GM12801 (cell line): ENCODE measurements around the gene PRKN.

Experiments used
- TF ChIP-seq, protein P1 (sequence below): IDR thresholded peaks from one replicate; pipeline ENCODE4 v1.5.1; 2011; ENCODE audit warnings: control low read depth; ENCODE audit not compliant: insufficient read length; ENCODE audit errors: extremely low read depth

The PRKN gene

DNA sequence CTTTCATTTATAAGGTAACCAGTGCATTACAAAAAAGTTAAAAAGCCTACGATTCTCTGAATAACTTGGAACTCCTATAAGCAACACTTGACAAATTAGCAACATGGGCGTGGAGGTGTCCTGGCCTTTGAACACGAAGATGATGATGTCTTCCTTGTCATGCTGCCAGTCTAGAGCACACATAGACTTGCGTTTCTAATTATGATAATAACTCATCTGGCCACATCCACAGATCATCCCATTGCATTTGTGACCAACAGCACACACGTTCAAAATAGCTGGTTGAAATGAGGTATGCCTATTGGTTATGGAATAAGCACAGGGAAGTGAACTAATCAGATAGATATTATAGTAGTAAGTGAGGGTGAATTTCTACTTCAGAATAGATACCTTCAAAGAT lies 608.9 kb downstream of the PRKN start:
- TF ChIP-seq, protein P1, sequence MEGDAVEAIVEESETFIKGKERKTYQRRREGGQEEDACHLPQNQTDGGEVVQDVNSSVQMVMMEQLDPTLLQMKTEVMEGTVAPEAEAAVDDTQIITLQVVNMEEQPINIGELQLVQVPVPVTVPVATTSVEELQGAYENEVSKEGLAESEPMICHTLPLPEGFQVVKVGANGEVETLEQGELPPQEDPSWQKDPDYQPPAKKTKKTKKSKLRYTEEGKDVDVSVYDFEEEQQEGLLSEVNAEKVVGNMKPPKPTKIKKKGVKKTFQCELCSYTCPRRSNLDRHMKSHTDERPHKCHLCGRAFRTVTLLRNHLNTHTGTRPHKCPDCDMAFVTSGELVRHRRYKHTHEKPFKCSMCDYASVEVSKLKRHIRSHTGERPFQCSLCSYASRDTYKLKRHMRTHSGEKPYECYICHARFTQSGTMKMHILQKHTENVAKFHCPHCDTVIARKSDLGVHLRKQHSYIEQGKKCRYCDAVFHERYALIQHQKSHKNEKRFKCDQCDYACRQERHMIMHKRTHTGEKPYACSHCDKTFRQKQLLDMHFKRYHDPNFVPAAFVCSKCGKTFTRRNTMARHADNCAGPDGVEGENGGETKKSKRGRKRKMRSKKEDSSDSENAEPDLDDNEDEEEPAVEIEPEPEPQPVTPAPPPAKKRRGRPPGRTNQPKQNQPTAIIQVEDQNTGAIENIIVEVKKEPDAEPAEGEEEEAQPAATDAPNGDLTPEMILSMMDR = no peak

DNA sequence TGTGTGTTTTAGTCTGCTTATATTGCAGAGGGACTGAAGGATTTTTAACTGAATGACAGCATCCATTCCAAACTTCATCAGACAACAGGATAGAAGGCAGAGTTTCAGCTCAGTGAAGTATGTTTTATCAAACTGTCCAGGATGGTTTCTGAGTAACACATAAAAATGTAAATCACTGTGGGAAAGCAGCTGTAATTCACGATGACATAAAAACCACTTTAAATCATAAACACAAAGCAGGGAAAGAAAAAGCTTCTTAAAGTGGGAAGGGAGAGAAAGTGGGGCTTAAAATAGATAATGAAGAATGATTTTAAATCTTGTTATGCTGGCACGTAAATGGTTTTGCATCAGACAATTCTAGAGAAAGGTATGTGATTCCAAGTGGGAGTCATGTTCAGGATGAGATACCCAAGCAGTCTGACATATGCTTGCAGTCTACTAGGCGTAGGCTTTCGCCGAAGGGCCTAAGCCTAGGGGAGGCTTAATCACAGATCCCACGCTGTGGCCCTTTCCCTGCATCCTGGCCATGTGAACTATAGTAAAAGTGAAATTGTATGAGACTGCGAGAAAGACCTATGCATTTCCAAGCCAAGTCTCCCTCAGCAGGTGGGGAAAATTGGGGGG lies 610.6 kb downstream of the PRKN start:
- TF ChIP-seq, protein P1 = no peak

DNA sequence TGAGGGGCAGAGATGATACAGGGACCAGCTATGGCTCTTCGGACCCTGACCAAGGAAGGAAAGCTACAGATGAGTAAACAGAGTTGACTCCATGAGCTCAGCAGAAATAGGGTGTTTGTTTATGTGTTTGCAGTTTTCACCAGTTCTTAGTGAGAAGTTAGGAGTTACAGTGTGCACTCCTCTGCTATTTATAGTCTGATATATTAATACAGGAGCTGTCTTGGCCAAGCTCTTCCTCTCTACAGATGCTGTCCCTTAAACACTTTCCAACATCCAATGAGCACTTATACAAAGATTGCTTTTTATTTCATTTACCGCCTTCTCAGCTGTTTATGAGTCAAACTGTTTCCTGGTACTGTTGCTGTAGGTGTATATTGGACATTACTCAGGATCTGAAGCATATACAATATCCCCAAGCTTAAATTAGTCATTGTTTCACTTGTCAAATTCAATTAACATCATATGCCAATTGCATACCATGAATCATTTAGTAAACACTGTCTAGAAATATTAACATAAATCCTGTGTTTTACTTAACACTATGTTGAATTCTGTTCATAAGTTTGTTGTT lies 618.0 kb downstream of the PRKN start:
- TF ChIP-seq, protein P1 = no peak

DNA sequence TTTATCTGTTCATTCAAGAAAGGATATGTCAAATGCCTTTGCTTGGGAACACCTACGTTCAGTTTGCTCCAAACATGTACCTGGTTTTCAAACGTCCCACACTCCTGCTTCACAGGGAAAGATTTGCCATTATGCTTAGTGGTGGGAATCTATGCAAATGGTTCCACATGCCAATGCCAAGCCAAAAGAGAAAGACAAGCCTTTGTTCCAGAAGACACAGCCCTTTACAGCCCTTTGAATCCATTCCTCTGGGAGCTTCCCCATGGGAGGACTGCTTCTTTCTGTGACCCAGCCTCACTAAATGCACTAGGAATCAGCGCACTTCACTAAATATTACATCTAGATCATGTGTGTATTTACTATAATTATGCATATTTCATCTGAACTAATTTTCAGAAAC lies 619.5 kb downstream of the PRKN start:
- TF ChIP-seq, protein P1 = no peak

DNA sequence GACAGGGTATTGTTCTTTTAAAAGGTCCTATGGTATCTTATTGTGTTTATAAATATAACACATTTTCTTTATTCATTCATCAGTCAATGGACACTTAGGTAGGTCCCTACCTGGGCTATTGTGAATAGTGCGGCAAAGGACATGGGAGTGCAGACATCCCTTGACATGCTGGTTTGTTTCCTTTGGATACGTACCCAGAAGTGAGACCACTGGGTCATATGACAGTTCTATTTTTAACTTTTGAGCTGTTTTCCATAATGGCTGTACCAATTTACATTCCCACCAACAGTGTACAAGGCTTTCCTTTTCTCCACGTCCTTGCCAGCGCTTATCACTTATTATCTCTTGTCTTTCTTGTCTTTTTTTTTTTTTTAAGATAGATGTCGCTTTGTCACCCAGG lies 627.5 kb downstream of the PRKN start:
- TF ChIP-seq, protein P1 = no peak

DNA sequence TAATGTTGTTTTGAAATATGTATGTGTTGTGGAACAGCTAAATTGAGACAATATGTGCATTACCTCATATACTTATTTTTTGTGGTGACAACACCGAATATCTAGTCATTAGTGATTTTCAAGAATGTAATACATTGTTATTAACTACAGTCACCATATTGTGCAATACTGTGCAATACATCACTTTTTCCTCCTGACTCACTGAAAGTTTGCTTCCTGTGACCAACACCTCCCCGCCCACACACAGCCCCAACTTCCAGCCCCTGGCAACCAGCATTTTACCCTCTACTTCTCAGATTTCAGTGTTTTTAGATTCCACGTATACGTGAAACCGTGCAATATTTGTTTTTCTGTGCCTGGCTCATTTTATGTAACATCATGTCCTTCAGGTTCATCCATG lies 627.9 kb downstream of the PRKN start:
- TF ChIP-seq, protein P1 = no peak

DNA sequence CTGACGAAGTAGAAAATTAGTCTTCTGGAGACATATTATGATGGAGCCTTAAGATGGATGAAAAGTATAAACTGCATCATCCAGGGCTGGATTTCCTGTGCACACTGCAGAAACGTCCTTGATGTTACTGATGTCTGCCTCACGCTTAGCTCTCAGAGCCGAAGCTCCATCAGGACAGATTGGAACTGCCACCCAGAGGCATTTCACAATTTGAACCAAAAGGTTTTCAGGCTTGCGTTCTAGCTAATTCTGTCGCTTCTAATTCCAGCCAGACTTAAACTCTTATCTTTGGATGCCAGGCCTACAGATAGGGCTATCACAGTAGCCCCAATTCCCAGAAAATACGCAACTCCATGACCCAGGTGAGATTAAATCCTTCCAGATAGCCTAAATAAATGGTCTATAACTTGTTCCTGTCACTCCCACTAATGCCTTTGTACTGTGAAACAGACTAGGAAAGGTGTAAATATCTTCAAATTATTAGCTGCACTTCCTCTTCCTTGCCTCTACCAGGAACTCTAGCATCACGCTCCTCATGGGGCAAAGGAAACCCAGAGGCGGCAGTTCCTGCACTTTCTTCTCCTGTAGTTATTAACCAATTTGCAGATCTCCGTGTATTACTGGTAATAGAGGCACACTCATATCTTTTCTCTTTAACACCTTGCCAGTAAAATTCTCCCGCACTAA lies 634.6 kb downstream of the PRKN start:
- TF ChIP-seq, protein P1 = no peak
